K562 (cell line): ENCODE results near the gene SNAP23. TPM values are rescaled to one million over a fixed set of nuclear protein-coding genes. Genes with fewer than 3 reads are reported as not detected.

ENCODE experiments used
- ADNP ChIP-seq: fragments of 200-800 bp; sonication (Bioruptor generic); IDR thresholded peaks from 2 replicates; pipeline ENCODE4 v1.6.1; 2016; ENCODE audit warnings: missing genetic modification characterization, missing compliant biosample characterization
- ARID1B ChIP-seq: fragments of 450-650 bp; IDR thresholded peaks from 2 replicates; pipeline ENCODE4 v1.6.1; 2016; ENCODE audit warnings: antibody characterized with exemption, mild to moderate bottlenecking, inconsistent platforms
- ESRRB ChIP-seq: fragments of 250-450 bp; sonication (Bioruptor Pico); IDR thresholded peaks from 2 replicates; pipeline ENCODE4 v1.5.0; 2020; ENCODE audit warnings: mild to moderate bottlenecking, moderate library complexity, borderline replicate concordance
- ETV1 ChIP-seq: fragments of 450-650 bp; conservative IDR thresholded peaks from 2 replicates; pipeline ENCODE4 v1.6.1; 2016; ENCODE audit warnings: missing genetic modification characterization, control low read depth, low read depth, missing compliant biosample characterization
- ETV6 ChIP-seq, 3 experiments: fragments of 150-350 bp in 1 of 3; sonication (generic) in 1 of 3; formaldehyde crosslinking in 1 of 3; IDR thresholded peaks; 2 replicates each; pipeline versions ENCODE4 v1.6.1 to v1.8.0; 2014 to 2022; ENCODE audit warnings: borderline replicate concordance in 2 of 3, low read depth in 2 of 3, antibody characterized with exemption in 1 of 3, low read length in 1 of 3, mild to moderate bottlenecking in 1 of 3, missing genetic modification reagents in 1 of 3
- FOS ChIP-seq: IDR thresholded peaks from 3 replicates; pipeline ENCODE4 v1.6.1; 2011; ENCODE audit not compliant: insufficient read length; ENCODE audit errors: extremely low read depth
- FOXK1 ChIP-seq: sonication (generic); formaldehyde crosslinking; IDR thresholded peaks from 2 replicates; pipeline ENCODE4 v1.8.0; 2022; ENCODE audit warnings: missing genetic modification reagents, mild to moderate bottlenecking, borderline replicate concordance
- FOXM1 ChIP-seq, 2 experiments: fragments of 450-650 bp in 1 of 2; sonication (generic) in 1 of 2; formaldehyde crosslinking in 1 of 2; IDR thresholded peaks; 2 replicates each; pipeline versions ENCODE4 v1.6.1 to v1.9.0; 2017 to 2022; ENCODE audit warnings: low read depth in 2 of 2, mild to moderate bottlenecking in 2 of 2, missing genetic modification reagents in 1 of 2, moderate library complexity in 1 of 2
- HCFC1 ChIP-seq: IDR thresholded peaks from 2 replicates; pipeline ENCODE4 v1.6.1; 2012; ENCODE audit warnings: low read depth, low read length, improper control_type of control experiment
- KDM4B ChIP-seq, 2 experiments: fragments of 450-650 bp in 1 of 2; sonication (generic) in 1 of 2; IDR thresholded peaks; 2 replicates each; pipeline ENCODE4 v1.6.1; 2016 to 2017; ENCODE audit warnings: borderline replicate concordance in 2 of 2, antibody characterized with exemption in 1 of 2, low read depth in 1 of 2, mild to moderate bottlenecking in 1 of 2
- LCOR ChIP-seq: sonication (generic); formaldehyde crosslinking; IDR thresholded peaks from 2 replicates; pipeline ENCODE4 v1.8.0; 2022; ENCODE audit warnings: mild to moderate bottlenecking, missing genetic modification reagents
- MEIS2 ChIP-seq: fragments of 450-650 bp; IDR thresholded peaks from 2 replicates; pipeline ENCODE4 v1.6.1; 2014; ENCODE audit warnings: mild to moderate bottlenecking; ENCODE audit not compliant: partially characterized antibody
- POU5F1 ChIP-seq: fragments of 150-350 bp; IDR thresholded peaks from 2 replicates; pipeline ENCODE4 v1.6.1; 2014; ENCODE audit warnings: borderline replicate concordance, low read length, low read depth, mild to moderate bottlenecking; ENCODE audit not compliant: partially characterized antibody
- RNF2 ChIP-seq: sonication (generic); IDR thresholded peaks from 2 replicates; pipeline ENCODE4 v1.6.1; 2016
- SAFB ChIP-seq: fragments of 200-400 bp; formaldehyde crosslinking; IDR thresholded peaks from 2 replicates; pipeline ENCODE4 v1.6.1; 2017; ENCODE audit warnings: low read depth, low read length, borderline replicate concordance
- SIN3A ChIP-seq, 2 experiments: fragments of 150-350 bp in 1 of 2; IDR thresholded peaks; 2 replicates each; pipeline ENCODE4 v1.6.1; 2011 to 2016; ENCODE audit warnings: borderline replicate concordance in 2 of 2, low read depth in 2 of 2, low read length in 2 of 2, mild to moderate bottlenecking in 2 of 2, moderate library complexity in 2 of 2; ENCODE audit not compliant: control insufficient read depth in 1 of 2
- WHSC1 ChIP-seq: IDR thresholded peaks from one replicate; pipeline ENCODE4 v1.6.1; 2012; ENCODE audit warnings: low read length, control low read depth, inconsistent platforms
- ZNF224 ChIP-seq: sonication (generic); formaldehyde crosslinking; IDR thresholded peaks from 2 replicates; pipeline ENCODE4 v1.8.0; 2022; ENCODE audit warnings: mild to moderate bottlenecking, missing genetic modification reagents
- ZNF551 ChIP-seq: fragments of 250-450 bp; sonication (Bioruptor Pico); IDR thresholded peaks from 2 replicates; pipeline ENCODE4 v1.5.0; 2021; ENCODE audit warnings: mild to moderate bottlenecking, moderate library complexity
- polyA plus RNA-seq, 8 experiments: library from polyadenylated mRNA; depleted of rRNA in 4 of 8; stranded (reverse) in 5 of 8; unstranded in 3 of 8; fragments of >200 nt; fragmentation: Nextera tagmentation in 2 of 8; fragmentation: Illumina TruSeq in 1 of 8; extraction: Ambion mirVana in 2 of 8; extraction: Trizol in 1 of 8; gene quantifications; 2 replicates each; pipeline versions ENCODE4 v1.2.1 to v1.2.3, GENCODE V29; 2011 to 2014; ENCODE audit warnings: inconsistent platforms in 1 of 8, missing spikeins in 1 of 8
- total RNA-seq, 7 experiments: library from RNA; depleted of rRNA in 6 of 7; stranded (reverse); fragments of >200 nt in 6 of 7; fragmentation: Illumina TruSeq in 2 of 7; extraction: Trizol in 2 of 7; gene quantifications; 2 replicates each; pipeline versions ENCODE4 v1.2.1 to v1.2.3, GENCODE V29; 2011 to 2021; ENCODE audit warnings: low replicate concordance in 1 of 7
- TF ChIP-seq, protein P1 (sequence below): sonication (generic); formaldehyde crosslinking; IDR thresholded peaks from 2 replicates; pipeline ENCODE4 v1.8.1; 2023; ENCODE audit warnings: mild to moderate bottlenecking, missing genetic modification reagents, moderate library complexity
- TF ChIP-seq, protein P2 (sequence below), 2 experiments: fragments of 450-650 bp in 1 of 2; sonication (generic) in 1 of 2; formaldehyde crosslinking; conservative IDR thresholded peaks; 2 replicates each; pipeline versions ENCODE4 v1.4.0 to v1.8.1; 2020 to 2022; ENCODE audit warnings: mild to moderate bottlenecking in 1 of 2, missing genetic modification reagents in 1 of 2
- TF ChIP-seq, protein P3 (sequence below), 2 experiments: fragments of 450-650 bp in 1 of 2; sonication (generic) in 1 of 2; formaldehyde crosslinking in 1 of 2; IDR thresholded peaks in 1 of 2; conservative IDR thresholded peaks in 1 of 2; 2 replicates each; pipeline versions ENCODE4 v1.6.1 to v1.8.1; 2016 to 2023; ENCODE audit warnings: mild to moderate bottlenecking in 2 of 2, moderate library complexity in 2 of 2, inconsistent platforms in 1 of 2, missing genetic modification reagents in 1 of 2

SNAP23 gene
- total and polyA plus RNA-seq, 9 of the 15 experiments (the other 6 are each of a cell fraction or from before 2014, with no cell fraction given) = 78.9 to 168 (median 117) TPM

DNA sequence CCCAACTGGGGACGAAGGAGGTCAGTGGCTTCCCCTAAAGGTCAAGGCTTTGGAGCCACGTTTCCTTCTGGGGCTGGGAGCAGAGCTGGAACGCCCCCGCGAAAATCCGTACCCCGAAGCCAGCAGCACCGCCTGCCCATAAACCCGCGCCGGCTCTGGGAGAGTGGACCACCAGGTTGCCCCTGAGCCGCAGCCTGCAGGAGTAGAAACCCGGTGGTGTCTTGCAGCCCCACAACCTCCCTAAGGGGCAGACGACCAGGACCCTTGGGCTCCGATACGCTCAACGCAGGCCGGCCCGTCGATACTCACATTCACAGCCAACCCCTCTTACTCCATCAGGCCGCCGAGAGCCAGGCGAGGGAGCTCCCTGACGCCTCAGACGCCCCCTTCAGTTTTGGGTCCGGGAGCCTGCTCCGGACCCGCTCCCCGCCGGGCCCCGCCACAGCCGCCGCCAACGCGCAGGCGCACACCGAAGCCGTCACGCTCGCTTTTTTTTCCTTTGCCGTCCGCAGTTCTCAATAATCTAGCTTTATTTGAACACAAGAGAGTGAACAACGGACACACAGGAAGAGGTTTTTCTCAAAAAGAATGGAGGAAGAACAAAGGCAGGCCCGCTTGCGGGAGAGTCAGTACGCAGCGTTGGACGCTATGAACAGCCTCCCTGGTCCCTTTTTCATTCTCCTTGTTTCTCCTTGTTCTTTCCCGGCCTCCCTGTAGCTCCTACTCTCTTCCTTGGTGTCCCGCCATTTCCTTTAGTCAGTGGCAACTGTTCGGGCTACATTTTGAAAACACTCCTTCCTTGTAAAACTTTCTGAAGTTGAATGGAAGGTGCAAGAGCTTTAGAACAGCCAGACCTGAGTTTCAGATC lies 4.5 kb upstream of the SNAP23 start, which contains the start of gene ZNF106 (continued):
- TF ChIP-seq, protein P1, sequence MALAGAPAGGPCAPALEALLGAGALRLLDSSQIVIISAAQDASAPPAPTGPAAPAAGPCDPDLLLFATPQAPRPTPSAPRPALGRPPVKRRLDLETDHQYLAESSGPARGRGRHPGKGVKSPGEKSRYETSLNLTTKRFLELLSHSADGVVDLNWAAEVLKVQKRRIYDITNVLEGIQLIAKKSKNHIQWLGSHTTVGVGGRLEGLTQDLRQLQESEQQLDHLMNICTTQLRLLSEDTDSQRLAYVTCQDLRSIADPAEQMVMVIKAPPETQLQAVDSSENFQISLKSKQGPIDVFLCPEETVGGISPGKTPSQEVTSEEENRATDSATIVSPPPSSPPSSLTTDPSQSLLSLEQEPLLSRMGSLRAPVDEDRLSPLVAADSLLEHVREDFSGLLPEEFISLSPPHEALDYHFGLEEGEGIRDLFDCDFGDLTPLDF = no peak; the same call in none of the 2 replicates
- TF ChIP-seq MEIS2 (peak; percentile 64), KDM4B (IDR thresholded peaks at IDR 0.05; ENCODE audit: borderline replicate concordance in 2 of 2, low read depth in 1 of 2) (no peak), POU5F1 (no peak), FOS (no peak), ADNP (tag) (no peak), RNF2 (peak; percentile 82), ZNF224 (no peak), ESRRB (CRISPR knock-in tag) (no peak), WHSC1 (no peak), SAFB (no peak), FOXM1 (IDR thresholded peaks at IDR 0.05; ENCODE audit: low read depth) (no peak; the same call in 1 of the 2 replicates), FOXM1 (CRISPR knock-in tag; IDR thresholded peaks at IDR 0.05; ENCODE audit: low read depth) (no peak), SIN3A (IDR thresholded peaks at IDR 0.05; ENCODE audit: borderline replicate concordance in 2 of 2, control insufficient read depth in 1 of 2, low read depth in 2 of 2, low read length in 2 of 2) (peak; percentile 71 to 83; a peak in 2 of 4 replicates), ETV6 (IDR thresholded peaks at IDR 0.05; ENCODE audit: borderline replicate concordance in 1 of 2, low read depth in 2 of 2, low read length in 1 of 2) (no peak), ETV6 (CRISPR knock-in tag; IDR thresholded peaks at IDR 0.05; ENCODE audit: borderline replicate concordance) (no peak), FOXK1 (CRISPR knock-in tag) (peak; percentile 29; the same call in 1 of the 2 replicates), LCOR (peak; percentile 95), HCFC1 (peak; percentile 75), ARID1B (no peak; the same call in 1 of the 2 replicates), ETV1 (peak; percentile 75), ZNF551 (CRISPR knock-in tag) (no peak)
- TF ChIP-seq, protein P2, sequence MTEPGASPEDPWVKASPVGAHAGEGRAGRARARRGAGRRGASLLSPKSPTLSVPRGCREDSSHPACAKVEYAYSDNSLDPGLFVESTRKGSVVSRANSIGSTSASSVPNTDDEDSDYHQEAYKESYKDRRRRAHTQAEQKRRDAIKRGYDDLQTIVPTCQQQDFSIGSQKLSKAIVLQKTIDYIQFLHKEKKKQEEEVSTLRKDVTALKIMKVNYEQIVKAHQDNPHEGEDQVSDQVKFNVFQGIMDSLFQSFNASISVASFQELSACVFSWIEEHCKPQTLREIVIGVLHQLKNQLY (CRISPR knock-in tag; conservative IDR thresholded peaks at IDR 0.05) = no peak
- TF ChIP-seq, protein P3, sequence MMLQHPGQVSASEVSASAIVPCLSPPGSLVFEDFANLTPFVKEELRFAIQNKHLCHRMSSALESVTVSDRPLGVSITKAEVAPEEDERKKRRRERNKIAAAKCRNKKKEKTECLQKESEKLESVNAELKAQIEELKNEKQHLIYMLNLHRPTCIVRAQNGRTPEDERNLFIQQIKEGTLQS (IDR thresholded peaks at IDR 0.05) = no peak
- TF ChIP-seq, protein P3 (CRISPR knock-in tag; conservative IDR thresholded peaks at IDR 0.05) = peak; percentile 70; the same call in 1 of the 2 replicates
